WTC11 (cell line): Measurements from ENCODE around the gene CEP170B.
"Not testable (repeated sequence)": the region's sequence is repeated elsewhere in the genome, so short reads cannot be mapped to it uniquely, and the experiment has no call there.

Experiments used
- CBFB ChIP-seq: sonication (generic); formaldehyde crosslinking; IDR thresholded peaks from 2 replicates; pipeline ENCODE4 v1.8.1; 2022; ENCODE audit warnings: mild to moderate bottlenecking, low read depth, missing genetic modification reagents
- HMGA2 ChIP-seq: fragments of 250-450 bp; sonication (Bioruptor Pico); IDR thresholded peaks from 2 replicates; pipeline ENCODE4 v1.4.0; 2021; ENCODE audit warnings: mild to moderate bottlenecking, moderate library complexity
- TCF7 ChIP-seq: sonication (generic); formaldehyde crosslinking; IDR thresholded peaks from 2 replicates; pipeline ENCODE4 v1.8.0; 2022; ENCODE audit warnings: mild to moderate bottlenecking, low read depth, missing genetic modification reagents, moderate library complexity
- ZNF416 ChIP-seq: fragments of 250-450 bp; sonication (Bioruptor Pico); IDR thresholded peaks from 2 replicates; pipeline ENCODE4 v1.9.0; 2021; ENCODE audit warnings: mild to moderate bottlenecking, inconsistent platforms
- TF ChIP-seq, protein P1 (sequence below): fragments of 200-600 bp; IDR thresholded peaks from 2 replicates; pipeline ENCODE4 v1.8.0; 2022; ENCODE audit warnings: antibody characterized with exemption
- TF ChIP-seq, protein P2 (sequence below): sonication (generic); formaldehyde crosslinking; IDR thresholded peaks from 2 replicates; pipeline ENCODE4 v1.8.0; 2023; ENCODE audit warnings: mild to moderate bottlenecking, missing genetic modification reagents
- TF ChIP-seq, protein P3 (sequence below): sonication (generic); formaldehyde crosslinking; IDR thresholded peaks from 2 replicates; pipeline ENCODE4 v1.8.0; 2022; ENCODE audit warnings: mild to moderate bottlenecking, missing genetic modification reagents
- TF ChIP-seq, protein P4 (sequence below): sonication (generic); formaldehyde crosslinking; IDR thresholded peaks from 2 replicates; pipeline ENCODE4 v1.8.1; 2023; ENCODE audit warnings: mild to moderate bottlenecking, moderate library complexity, missing genetic modification reagents

DNA sequence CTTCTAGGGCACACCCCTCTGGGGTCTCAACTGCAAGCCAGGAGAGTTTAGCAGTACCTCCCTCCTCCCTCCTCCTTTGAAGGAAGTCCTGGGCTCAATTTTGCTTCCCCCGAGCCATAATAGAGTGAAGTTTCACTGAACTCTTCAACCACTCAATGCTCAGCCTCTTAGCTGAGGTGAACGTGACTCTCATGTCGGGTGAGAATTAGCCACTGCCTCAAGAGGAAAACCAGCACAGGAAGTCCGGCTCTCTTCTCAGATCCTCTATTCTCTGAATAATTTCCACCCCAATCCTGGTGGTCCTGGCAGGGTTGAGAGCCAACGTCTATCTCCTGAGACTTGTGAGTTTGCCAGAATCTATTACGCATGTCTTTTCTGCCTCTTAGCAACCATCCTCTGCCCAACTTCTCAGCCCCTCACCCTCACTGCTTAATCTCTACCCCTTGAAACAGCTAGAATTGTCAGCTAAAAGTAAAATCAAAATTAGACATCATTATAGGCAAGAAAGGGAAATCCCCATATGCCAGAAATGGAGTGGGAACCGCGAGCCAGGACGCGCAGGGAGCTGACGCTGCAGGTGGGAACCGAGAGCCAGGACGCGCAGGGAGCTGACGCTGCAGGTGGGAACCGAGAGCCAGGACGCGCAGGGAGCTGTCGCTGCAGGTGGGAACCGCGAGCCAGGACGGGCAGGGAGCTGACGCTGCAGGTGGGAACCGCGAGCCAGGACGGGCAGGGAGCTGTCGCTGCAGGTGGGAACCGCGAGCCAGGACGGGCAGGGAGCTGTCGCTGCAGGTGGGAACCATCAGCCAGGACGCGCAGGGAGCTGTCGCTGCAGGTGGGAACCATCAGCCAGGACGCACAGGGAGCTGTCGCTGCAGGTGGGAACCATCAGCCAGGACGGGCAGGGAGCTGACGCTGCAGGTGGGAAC, 39.8 kb downstream of the CEP170B start:
- TF ChIP-seq, protein P1, sequence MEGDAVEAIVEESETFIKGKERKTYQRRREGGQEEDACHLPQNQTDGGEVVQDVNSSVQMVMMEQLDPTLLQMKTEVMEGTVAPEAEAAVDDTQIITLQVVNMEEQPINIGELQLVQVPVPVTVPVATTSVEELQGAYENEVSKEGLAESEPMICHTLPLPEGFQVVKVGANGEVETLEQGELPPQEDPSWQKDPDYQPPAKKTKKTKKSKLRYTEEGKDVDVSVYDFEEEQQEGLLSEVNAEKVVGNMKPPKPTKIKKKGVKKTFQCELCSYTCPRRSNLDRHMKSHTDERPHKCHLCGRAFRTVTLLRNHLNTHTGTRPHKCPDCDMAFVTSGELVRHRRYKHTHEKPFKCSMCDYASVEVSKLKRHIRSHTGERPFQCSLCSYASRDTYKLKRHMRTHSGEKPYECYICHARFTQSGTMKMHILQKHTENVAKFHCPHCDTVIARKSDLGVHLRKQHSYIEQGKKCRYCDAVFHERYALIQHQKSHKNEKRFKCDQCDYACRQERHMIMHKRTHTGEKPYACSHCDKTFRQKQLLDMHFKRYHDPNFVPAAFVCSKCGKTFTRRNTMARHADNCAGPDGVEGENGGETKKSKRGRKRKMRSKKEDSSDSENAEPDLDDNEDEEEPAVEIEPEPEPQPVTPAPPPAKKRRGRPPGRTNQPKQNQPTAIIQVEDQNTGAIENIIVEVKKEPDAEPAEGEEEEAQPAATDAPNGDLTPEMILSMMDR, result not testable (repeated sequence)
- TF ChIP-seq, protein P2, sequence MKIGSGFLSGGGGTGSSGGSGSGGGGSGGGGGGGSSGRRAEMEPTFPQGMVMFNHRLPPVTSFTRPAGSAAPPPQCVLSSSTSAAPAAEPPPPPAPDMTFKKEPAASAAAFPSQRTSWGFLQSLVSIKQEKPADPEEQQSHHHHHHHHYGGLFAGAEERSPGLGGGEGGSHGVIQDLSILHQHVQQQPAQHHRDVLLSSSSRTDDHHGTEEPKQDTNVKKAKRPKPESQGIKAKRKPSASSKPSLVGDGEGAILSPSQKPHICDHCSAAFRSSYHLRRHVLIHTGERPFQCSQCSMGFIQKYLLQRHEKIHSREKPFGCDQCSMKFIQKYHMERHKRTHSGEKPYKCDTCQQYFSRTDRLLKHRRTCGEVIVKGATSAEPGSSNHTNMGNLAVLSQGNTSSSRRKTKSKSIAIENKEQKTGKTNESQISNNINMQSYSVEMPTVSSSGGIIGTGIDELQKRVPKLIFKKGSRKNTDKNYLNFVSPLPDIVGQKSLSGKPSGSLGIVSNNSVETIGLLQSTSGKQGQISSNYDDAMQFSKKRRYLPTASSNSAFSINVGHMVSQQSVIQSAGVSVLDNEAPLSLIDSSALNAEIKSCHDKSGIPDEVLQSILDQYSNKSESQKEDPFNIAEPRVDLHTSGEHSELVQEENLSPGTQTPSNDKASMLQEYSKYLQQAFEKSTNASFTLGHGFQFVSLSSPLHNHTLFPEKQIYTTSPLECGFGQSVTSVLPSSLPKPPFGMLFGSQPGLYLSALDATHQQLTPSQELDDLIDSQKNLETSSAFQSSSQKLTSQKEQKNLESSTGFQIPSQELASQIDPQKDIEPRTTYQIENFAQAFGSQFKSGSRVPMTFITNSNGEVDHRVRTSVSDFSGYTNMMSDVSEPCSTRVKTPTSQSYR (CRISPR knock-in tag), result not testable (repeated sequence)
- TF ChIP-seq, protein P3, sequence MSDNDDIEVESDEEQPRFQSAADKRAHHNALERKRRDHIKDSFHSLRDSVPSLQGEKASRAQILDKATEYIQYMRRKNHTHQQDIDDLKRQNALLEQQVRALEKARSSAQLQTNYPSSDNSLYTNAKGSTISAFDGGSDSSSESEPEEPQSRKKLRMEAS (CRISPR knock-in tag), result not testable (repeated sequence)
- TF ChIP-seq CBFB; HMGA2 (CRISPR knock-in tag); ZNF416; TCF7 (CRISPR knock-in tag): not testable (repeated sequence)
- TF ChIP-seq, protein P4, sequence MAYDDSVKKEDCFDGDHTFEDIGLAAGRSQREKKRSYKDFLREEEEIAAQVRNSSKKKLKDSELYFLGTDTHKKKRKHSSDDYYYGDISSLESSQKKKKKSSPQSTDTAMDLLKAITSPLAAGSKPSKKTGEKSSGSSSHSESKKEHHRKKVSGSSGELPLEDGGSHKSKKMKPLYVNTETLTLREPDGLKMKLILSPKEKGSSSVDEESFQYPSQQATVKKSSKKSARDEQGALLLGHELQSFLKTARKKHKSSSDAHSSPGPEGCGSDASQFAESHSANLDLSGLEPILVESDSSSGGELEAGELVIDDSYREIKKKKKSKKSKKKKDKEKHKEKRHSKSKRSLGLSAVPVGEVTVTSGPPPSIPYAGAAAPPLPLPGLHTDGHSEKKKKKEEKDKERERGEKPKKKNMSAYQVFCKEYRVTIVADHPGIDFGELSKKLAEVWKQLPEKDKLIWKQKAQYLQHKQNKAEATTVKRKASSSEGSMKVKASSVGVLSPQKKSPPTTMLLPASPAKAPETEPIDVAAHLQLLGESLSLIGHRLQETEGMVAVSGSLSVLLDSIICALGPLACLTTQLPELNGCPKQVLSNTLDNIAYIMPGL (CRISPR knock-in tag), result not testable (repeated sequence)
